HG03064 (cell line): Measurements from ENCODE around the gene TENM4.

Experiments
- ATAC-seq: cut with Tn5 transposase; IDR thresholded peaks from one replicate; pipeline ENCODE4 v1.9.1; 2021; ENCODE audit warnings: low read depth; ENCODE audit not compliant: unreplicated experiment

Gene TENM4

DNA sequence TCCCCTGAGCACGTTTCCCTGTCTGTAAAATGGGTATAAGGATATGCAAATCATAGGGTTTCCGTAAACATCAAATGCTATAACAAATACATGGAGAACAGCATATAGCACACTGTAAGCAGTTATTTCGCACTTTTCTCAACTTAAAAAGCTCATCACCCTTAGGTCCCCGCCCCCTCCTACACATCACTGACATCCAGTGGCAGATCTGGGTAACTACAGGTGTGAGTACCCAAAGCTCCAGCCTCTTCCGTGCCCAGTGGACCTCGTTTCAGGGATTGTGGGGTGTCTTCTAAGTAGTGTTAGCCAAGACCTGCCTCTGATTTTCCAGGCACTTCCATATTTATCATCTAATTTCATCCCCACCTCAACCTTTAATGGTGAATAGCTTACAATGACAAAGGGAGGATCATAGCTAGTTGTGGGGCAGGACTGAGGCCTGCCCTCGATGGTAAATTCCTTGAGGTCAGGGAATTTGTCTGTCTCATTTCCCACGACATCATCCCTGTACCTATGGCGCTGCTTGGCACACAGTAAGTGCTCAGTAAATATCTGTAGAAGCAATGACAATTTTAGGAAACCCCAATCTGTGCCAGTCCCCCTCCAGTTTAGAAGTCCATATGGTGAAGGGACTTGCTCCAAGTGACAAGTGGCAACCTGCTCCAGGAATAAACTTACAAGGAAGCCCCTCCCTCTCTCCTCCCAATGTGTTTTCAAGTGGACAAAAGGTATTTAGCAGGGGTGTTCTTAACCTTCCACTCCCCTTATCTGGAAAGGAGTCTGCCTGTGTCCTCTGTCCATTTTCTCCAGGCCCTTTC, 340.5 kb downstream of the TENM4 start:
- no peak for ATAC-seq

DNA sequence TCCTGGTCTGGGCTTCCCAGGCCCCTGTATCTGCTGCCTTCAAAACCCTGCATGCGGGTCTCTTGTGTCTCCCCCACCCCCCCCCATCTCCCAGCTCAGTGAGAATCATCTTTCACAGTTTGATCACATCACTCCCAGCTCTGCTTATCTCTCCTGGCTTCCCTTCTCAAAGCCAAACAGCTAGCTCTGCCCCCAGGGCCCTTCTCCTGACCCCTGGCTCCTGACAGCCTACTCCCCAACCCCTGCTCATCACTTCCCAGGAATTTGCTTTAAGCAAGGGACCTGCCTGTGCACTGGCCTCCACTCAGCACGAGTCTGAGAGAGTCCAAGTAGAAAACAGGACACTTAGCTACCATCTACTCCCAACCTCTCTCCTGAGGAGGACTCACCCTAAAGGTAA, 342.7 kb downstream of the TENM4 start:
- ATAC-seq = no peak

DNA sequence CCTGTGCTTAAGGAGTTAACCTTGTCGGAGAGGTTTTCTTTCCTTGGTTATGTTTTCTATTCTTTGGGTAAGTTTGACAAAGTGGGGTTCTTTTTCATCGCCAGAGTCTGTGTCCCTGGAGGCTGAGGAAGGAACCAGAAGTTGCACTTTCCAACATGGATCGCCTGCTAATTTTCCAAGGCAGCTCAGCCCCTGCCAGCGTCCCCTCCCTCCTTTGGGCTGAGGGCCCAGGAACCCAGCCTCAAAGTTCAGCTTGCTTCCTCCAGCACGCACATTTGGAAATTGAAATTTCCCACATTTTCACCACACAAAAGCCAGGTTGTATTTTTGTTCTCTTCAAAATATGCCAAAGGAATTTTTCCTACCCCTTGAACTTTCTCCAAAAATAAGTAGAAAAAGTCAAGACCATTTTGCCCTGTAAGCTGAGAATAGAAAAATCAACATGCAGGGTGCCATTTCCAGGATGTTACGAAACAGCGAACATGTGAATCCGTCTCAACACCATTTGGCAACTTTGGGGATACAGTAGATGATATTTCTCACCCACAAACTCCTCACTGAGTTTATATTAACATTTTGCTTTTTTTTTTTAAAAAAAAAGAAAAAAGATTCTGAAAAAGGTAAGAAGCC, 343.5 kb downstream of the TENM4 start:
- ATAC-seq = no peak

GRCh38 chr11:79095424-79095823, 345.4 kb downstream of the TENM4 start:
- ATAC-seq = no peak

- ATAC-seq = no peak
Measured at GRCh38 chr11:79094616-79095015, 346.2 kb downstream of the TENM4 start.

DNA sequence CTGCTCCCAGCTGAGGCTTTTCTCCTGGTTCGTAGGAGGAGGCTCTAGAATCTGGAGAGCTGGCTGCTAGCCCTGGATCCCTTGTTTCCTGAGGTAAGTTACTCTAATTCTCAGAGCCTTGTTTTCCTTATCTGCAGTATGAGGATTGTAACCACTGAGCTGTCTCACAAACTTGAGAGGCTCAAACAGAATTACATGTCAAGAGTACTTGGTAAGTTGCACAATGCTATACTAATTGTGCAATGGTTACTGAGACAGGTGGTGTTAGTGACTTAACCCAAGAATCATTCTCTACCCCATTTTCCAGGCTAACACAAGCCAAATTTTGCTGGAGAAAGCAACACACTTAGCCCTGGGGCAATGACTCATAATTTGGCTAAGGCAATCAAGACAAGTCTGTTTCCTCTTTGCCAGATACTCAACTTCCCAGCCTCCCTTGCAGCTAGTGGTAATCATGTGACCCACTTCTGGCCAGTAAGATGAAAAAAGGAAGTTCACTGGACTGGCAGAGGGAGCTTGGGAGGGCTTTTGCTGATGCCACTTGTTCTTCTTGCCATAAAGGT, 348.0 kb downstream of the TENM4 start:
- no peak for ATAC-seq

- no peak for ATAC-seq
Measured at GRCh38 chr11:79090191-79090705, 350.6 kb downstream of the TENM4 start.

DNA sequence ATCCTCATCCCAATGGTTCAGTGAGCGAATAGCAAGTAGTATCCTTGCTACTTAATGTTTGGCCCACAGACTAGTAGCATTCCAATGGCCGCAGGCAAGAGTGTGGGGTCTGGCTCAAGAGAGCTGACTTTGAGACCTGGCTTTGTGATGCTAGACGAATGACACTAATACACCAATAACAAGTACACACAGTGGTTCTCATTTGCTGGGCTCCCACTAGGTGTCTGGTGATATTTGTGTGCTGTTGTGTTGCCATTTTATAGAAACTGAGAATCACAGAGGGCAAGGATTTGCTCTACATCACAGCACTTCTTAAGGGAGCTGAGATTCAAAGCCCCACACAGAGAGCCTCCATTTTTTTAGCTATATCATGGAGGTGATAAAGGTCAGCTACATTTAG, 351.2 kb downstream of the TENM4 start:
- ATAC-seq = no peak

DNA sequence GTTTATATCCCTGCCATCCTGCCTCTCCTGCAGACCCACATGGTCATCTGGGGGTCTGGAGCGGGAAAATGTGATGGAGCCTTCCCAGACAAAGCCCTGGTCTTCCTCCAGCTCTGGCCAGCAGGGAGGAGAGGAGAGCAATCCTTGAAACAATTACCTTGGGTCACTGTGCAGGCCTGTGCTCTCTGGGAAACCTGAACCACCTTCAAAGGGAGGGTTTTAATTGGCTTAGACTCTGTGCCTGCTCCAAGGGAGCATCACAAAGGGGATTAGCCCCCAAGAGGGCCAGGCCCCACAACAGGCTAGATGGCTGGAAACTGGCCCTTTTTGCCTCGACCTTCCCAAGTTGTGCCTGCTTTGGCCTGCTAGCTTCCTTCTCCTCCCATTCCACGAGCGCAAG, 351.9 kb downstream of the TENM4 start:
- no peak for ATAC-seq

DNA sequence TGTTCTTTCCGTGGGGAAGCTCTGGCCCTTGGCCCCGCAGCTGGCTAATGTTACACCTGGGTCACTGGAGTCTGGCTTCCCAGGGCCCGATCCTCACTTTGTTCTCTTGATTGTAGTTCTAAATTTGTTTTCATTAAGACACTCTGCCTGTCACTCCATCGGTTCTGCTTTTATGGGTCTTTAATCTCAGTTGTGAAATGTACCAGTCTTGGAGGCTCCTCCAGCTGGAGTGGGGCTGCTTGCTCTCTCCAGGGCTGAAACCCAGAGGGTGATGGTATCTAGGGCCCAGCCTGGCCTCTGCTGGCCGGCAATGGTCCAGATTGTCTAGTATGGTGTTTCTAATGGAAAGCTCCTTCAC, 352.9 kb downstream of the TENM4 start:
- ATAC-seq = no peak

DNA sequence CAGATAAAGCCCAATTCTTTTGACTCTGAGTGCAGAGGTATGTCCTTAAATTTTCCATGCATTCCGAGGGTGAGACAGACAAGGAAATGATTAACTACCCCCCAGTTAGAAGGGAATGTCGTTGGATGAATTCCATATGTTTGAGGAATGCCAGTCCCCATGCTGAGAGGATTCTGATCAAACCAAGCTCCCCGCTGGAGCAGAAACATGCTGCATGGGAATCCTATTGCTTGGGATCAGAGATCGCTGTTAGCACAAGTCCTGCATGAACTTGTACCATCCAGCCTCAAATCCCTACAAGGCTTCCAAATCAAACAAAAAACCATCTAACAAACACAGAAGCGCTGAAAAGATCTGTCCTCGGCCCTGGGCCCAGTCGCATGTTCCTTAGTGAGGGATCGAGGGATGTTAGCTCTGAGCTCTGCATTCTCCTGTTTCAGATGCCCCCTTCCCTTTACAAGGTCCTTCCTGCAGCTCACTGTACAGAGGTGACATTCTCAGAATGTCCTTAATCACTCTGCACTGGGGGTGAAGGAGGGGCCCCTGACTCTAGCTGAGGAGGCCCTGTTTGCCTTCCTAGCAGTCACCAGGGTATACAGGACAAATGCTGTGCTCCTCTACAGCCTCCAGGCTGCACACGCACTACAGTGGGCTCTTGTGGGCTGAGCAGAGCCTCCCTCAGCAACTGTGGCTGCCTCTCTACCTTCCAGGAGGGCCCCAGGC, 353.4 kb downstream of the TENM4 start:
- ATAC-seq = no peak

GRCh38 chr11:79086056-79086455, 354.8 kb downstream of the TENM4 start:
- no peak for ATAC-seq

GRCh38 chr11:79084382-79084781, 356.4 kb downstream of the TENM4 start:
- ATAC-seq = no peak

DNA sequence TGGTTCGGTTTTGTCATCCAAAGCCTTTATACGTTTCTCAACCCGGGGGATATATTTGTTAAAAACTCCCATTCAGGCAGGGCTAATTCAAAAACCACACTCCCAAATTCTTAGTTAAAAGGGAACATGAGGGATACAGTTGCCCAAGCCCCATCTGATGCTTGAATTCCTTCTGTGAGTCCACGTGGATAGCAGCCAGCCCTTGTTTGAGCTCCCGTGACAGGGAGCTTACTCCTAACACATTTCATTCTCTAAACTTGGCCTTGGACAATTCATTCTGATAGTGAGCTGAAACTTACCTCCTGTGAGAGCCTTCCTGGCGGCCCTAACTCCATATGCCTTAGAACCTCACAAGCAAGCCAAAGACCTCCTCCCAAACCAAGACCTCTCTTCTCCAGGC, 357.5 kb downstream of the TENM4 start:
- ATAC-seq = no peak

DNA sequence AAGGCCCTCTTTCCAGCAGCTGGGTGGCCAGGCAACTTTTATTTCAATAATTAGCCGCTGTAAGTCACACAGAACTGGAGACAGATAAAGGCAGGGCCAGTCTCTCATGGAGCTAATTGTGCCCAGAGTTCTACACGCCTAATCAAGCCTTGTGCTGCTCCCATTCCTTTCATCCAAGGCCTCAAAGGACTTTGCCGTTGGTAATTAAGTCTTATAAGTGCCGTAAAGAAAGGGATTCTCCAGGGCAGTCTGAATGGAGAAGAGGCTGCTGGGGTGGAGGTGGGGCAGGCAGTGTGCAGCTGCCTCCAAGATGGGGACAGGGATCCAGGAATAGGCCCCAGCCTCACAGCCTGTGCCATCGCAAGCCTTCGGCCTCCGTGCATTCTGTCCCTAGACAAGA, 357.9 kb downstream of the TENM4 start:
- no peak for ATAC-seq

DNA sequence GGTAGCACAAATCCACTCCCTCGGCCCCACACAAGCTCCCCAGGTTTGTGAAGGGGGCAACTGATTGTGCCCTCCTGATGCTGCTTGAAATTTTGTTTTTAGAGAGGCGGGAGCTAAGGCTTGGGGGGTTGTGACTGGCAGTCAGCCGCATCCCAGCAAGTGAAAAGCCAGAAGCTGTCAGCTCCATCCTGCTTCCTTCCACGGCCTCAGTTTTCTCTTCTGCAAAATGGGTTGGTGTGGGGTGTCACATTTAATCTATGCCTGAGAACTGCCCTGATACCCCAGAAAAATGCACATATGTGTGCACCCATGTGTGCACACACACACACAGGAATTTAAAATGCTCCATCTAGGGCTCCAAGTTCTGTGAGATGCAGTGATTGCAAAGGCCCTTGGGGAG, 358.6 kb downstream of the TENM4 start:
- ATAC-seq = no peak

GRCh38 chr11:79081471-79082031, 359.3 kb downstream of the TENM4 start:
- no peak for ATAC-seq

- no peak for ATAC-seq
Measured at GRCh38 chr11:79080551-79080950, 360.3 kb downstream of the TENM4 start.

GRCh38 chr11:79078999-79079398, 361.8 kb downstream of the TENM4 start:
- ATAC-seq = no peak

GRCh38 chr11:79078456-79078855, 362.4 kb downstream of the TENM4 start:
- no peak for ATAC-seq
